DOHH2 (cell line): ENCODE measurements around the gene DAD1.

ENCODE experiments used
- CTCF ChIP-seq: fragments of 200-600 bp; sonication (generic); IDR thresholded peaks from one replicate; pipeline ENCODE4 v1.5.1; 2014; ENCODE audit warnings: antibody characterized with exemption, mild to moderate bottlenecking, low read depth, low read length; ENCODE audit not compliant: poor library complexity, severe bottlenecking
- EZH2phosphoT487 ChIP-seq: fragments of 200-600 bp; sonication (generic); IDR thresholded peaks from 2 replicates; pipeline ENCODE4 v1.6.1; 2017; ENCODE audit warnings: borderline replicate concordance, mild to moderate bottlenecking, antibody characterized with exemption, low read length, moderate library complexity, mixed read lengths

DNA sequence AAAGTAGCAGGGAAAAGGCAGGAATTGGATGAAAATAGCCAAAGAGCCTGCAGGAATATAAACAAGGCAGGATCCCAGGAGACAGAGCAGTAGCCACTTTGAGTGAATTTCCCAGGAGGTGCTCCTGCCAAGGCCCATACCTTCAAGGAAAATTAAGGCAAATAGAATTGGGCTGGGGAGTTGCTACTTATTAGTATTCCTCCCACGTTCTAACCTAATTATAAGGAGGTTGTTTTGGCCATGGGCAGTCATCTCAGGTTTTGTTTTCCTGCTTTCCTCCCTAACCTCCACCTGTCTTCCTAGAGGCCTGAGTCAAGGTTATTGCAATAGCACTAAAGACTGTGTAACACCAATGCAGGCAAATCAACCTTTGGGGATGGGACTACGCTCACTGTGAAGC, 73.1 kb downstream of the DAD1 start:
- no peak for TF ChIP-seq CTCF
- no peak for TF ChIP-seq EZH2phosphoT487
